ENCODE data around the gene PACSIN2.
"Not testable (repeated sequence)": the region's sequence is repeated elsewhere in the genome, so short reads cannot be mapped to it uniquely, and the experiment has no call there.

PACSIN2 gene

GRCh38 chr22:42922374-42923191 lies 92.4 kb downstream of the PACSIN2 start:
- DNase-seq: no peak

- no peak for DNase-seq
These were observed 94.7 kb downstream of the PACSIN2 start for GRCh38 chr22:42920101-42920820.

GRCh38 chr22:42919199-42919598 lies 95.8 kb downstream of the PACSIN2 start:
- peak; percentile 38 for DNase-seq

- DNase-seq: no peak
These were observed 96.4 kb downstream of the PACSIN2 start for GRCh38 chr22:42918500-42918899.

- DNase-seq: not testable (repeated sequence)
These were observed 97.6 kb downstream of the PACSIN2 start for GRCh38 chr22:42917358-42917757.

- no peak for DNase-seq
These were observed 98.8 kb downstream of the PACSIN2 start for GRCh38 chr22:42915980-42916765.

- DNase-seq: no peak
These were observed 100.4 kb downstream of the PACSIN2 start for GRCh38 chr22:42914511-42915076.

GRCh38 chr22:42913874-42914510 lies 101.0 kb downstream of the PACSIN2 start:
- DNase-seq: no peak

GRCh38 chr22:42912059-42912458 lies 102.9 kb downstream of the PACSIN2 start:
- no peak for DNase-seq

GRCh38 chr22:42910221-42910942 lies 104.6 kb downstream of the PACSIN2 start:
- DNase-seq: peak; percentile 82

GRCh38 chr22:42909363-42910058 lies 105.4 kb downstream of the PACSIN2 start:
- DNase-seq: no peak

GRCh38 chr22:42908374-42908746 lies 106.6 kb downstream of the PACSIN2 start:
- no peak for DNase-seq

- DNase-seq: no peak
These were observed 107.3 kb downstream of the PACSIN2 start for GRCh38 chr22:42907404-42908373.

- DNase-seq: no peak
These were observed 108.2 kb downstream of the PACSIN2 start for GRCh38 chr22:42906605-42907348.

GRCh38 chr22:42905702-42906183 lies 109.2 kb downstream of the PACSIN2 start:
- DNase-seq: no peak

GRCh38 chr22:42905217-42905616 lies 109.7 kb downstream of the PACSIN2 start:
- no peak for DNase-seq

- no peak for DNase-seq
These were observed 110.9 kb downstream of the PACSIN2 start for GRCh38 chr22:42904050-42904449.

GRCh38 chr22:42902875-42903510 lies 112.0 kb downstream of the PACSIN2 start:
- no peak for DNase-seq
